ENCODE results near the gene ACTR5.
A peak's percentile ranks its signal among the peaks of the same experiment; 100 is the strongest.

The ACTR5 gene

GRCh38 chr20:38728911-38729642, 19.2 kb upstream of the ACTR5 start:
- Histone ChIP-seq H3K4me3 (ENCODE audit: insufficient read depth, low read depth, low read length) (no peak overlapping the region), H3K27ac (ENCODE audit: insufficient read depth, low read depth, low read length, poor library complexity, severe bottlenecking) (no peak overlapping the region), H3K36me3 (ENCODE audit: control insufficient read depth, insufficient read depth, low read length) (no peaks in the 10 kb centered on the region), H3K9me3 (ENCODE audit: control insufficient read depth, low read length) (no peaks in the 10 kb centered on the region), H3K4me1 (ENCODE audit: control insufficient read depth, insufficient read depth, low read length) (peaks cover 13% of the 10 kb centered on the region), H3K27me3 (ENCODE audit: control insufficient read depth, insufficient read depth, low read length, poor library complexity, severe bottlenecking) (peaks cover 98% of the 10 kb centered on the region)
- 2% methylated on average over 38 to 41 of the region's 41 CpGs for WGBS, 2 experiments

DNA sequence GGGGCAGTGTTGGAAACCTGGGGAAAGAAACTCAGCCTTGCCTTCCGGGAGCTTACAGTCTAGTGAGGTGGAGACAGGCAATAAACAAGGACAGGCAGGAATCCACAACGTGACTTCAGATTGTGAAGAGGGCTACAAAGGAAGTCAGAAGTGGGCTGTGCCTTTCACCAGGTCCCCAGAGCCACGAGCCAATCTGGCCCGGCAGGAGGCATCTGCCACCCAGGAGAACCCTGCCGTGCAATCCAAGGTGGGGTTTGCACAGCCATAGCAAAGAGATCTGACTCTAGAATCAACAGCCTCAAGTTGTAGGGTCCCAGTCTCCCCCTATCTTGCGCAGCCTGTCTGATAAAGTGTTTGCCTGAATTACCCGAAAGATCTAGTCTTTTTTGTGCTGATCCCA, 18.5 kb upstream of the ACTR5 start:
- Histone ChIP-seq H3K4me1 (ENCODE audit: control insufficient read depth, insufficient read depth, low read length) (peaks cover 13% of the 10 kb centered on the region), H3K9me3 (ENCODE audit: control insufficient read depth, low read length) (no peaks in the 10 kb centered on the region), H3K27me3 (ENCODE audit: control insufficient read depth, insufficient read depth, low read length, poor library complexity, severe bottlenecking) (peaks cover 93% of the 10 kb centered on the region), H3K27ac (ENCODE audit: insufficient read depth, low read depth, low read length, poor library complexity, severe bottlenecking) (no peak overlapping the region), H3K4me3 (ENCODE audit: insufficient read depth, low read depth, low read length) (no peak overlapping the region), H3K36me3 (ENCODE audit: control insufficient read depth, insufficient read depth, low read length) (no peaks in the 10 kb centered on the region)
- 11 to 12% methylated on average over 7 of the region's 7 CpGs for WGBS, 2 experiments

- Histone ChIP-seq H3K9me3 (ENCODE audit: control insufficient read depth, low read length) (no peaks in the 10 kb centered on the region), H3K27me3 (ENCODE audit: control insufficient read depth, insufficient read depth, low read length, poor library complexity, severe bottlenecking) (peaks cover 87% of the 10 kb centered on the region), H3K27ac (ENCODE audit: insufficient read depth, low read depth, low read length, poor library complexity, severe bottlenecking) (no peak overlapping the region), H3K4me3 (ENCODE audit: insufficient read depth, low read depth, low read length) (no peak overlapping the region), H3K36me3 (ENCODE audit: control insufficient read depth, insufficient read depth, low read length) (no peaks in the 10 kb centered on the region), H3K4me1 (ENCODE audit: control insufficient read depth, insufficient read depth, low read length) (peaks cover 13% of the 10 kb centered on the region)
- 5% methylated on average over 41 of the region's 41 CpGs for WGBS, 2 experiments
Observed at GRCh38 chr20:38730167-38730988, 17.9 kb upstream of the ACTR5 start.

- 0% methylated on average over 39 to 40 of the region's 40 CpGs for whole genome bisulfite sequencing, 2 experiments
- Histone ChIP-seq H3K27ac (ENCODE audit: insufficient read depth, low read depth, low read length, poor library complexity, severe bottlenecking) (no peak overlapping the region), H3K27me3 (ENCODE audit: control insufficient read depth, insufficient read depth, low read length, poor library complexity, severe bottlenecking) (peaks cover 79% of the 10 kb centered on the region), H3K4me1 (ENCODE audit: control insufficient read depth, insufficient read depth, low read length) (peaks cover 9% of the 10 kb centered on the region), H3K4me3 (ENCODE audit: insufficient read depth, low read depth, low read length) (peak overlapping the region; percentile 29), H3K9me3 (ENCODE audit: control insufficient read depth, low read length) (no peaks in the 10 kb centered on the region), H3K36me3 (ENCODE audit: control insufficient read depth, insufficient read depth, low read length) (no peaks in the 10 kb centered on the region)
Observed at GRCh38 chr20:38730989-38731737, 17.1 kb upstream of the ACTR5 start.

DNA sequence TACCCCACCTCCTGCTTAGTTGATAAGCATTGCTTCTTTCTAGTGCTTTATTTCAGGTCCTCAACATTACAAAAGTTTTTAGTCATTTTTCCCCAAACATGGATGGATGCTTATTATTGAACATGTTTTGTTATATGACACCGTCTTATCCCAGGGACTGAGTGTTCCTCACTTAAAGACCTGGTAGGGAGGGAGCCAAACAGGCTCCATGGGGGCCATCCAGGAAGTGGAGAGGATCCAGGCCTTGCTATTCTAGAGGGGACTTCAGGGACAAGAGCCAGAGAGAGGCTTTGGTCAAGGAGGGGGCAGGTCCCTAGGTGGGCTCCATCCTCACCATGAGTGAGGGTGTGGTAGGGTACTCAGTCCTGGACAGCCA, 16.5 kb upstream of the ACTR5 start:
- Histone ChIP-seq H3K4me3 (ENCODE audit: insufficient read depth, low read depth, low read length) (no peak overlapping the region), H3K9me3 (ENCODE audit: control insufficient read depth, low read length) (no peaks in the 10 kb centered on the region), H3K27ac (ENCODE audit: insufficient read depth, low read depth, low read length, poor library complexity, severe bottlenecking) (no peak overlapping the region), H3K4me1 (ENCODE audit: control insufficient read depth, insufficient read depth, low read length) (peaks cover 9% of the 10 kb centered on the region), H3K36me3 (ENCODE audit: control insufficient read depth, insufficient read depth, low read length) (no peaks in the 10 kb centered on the region), H3K27me3 (ENCODE audit: control insufficient read depth, insufficient read depth, low read length, poor library complexity, severe bottlenecking) (peaks cover 73% of the 10 kb centered on the region)
- WGBS, 2 experiments = 61 to 67% methylated on average over 1 of the region's 1 CpG

DNA sequence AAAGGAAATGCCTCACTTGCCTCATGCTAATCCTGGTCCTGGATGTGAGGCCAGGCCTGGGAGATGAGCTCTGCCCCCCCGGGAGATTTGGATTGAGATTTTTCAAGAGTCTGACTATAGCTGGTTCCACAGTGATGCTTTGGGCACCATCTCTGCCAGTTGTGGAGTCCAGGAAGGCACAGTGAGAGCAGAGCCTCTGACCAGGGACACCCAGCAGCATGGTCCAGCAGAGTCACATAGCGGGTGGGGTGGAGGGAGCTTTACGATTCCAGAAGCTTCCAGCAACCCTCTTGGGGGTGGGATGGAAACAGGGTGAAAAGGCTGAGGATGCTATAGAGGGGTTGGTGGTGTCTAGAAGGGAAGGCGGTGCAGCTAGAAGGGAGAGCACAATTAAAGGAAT, 15.3 kb upstream of the ACTR5 start:
- Histone ChIP-seq H3K27ac (ENCODE audit: insufficient read depth, low read depth, low read length, poor library complexity, severe bottlenecking) (no peak overlapping the region), H3K4me3 (ENCODE audit: insufficient read depth, low read depth, low read length) (no peak overlapping the region), H3K36me3 (ENCODE audit: control insufficient read depth, insufficient read depth, low read length) (no peaks in the 10 kb centered on the region), H3K27me3 (ENCODE audit: control insufficient read depth, insufficient read depth, low read length, poor library complexity, severe bottlenecking) (peaks cover 61% of the 10 kb centered on the region), H3K9me3 (ENCODE audit: control insufficient read depth, low read length) (no peaks in the 10 kb centered on the region), H3K4me1 (ENCODE audit: control insufficient read depth, insufficient read depth, low read length) (peaks cover 9% of the 10 kb centered on the region)
- WGBS, 2 experiments = 86 to 91% methylated on average over 4 of the region's 4 CpGs

- no peak overlapping the region for H3K4me3 ChIP-seq (ENCODE audit: insufficient read depth, low read depth, low read length)
- H3K9me3 ChIP-seq (ENCODE audit: control insufficient read depth, low read length) = no peaks in the 10 kb centered on the region
- H3K27me3 ChIP-seq (ENCODE audit: control insufficient read depth, insufficient read depth, low read length, poor library complexity, severe bottlenecking) = peaks cover 40% of the 10 kb centered on the region
- H3K4me1 ChIP-seq (ENCODE audit: control insufficient read depth, insufficient read depth, low read length) = no peaks in the 10 kb centered on the region
- no peak overlapping the region for H3K27ac ChIP-seq (ENCODE audit: insufficient read depth, low read depth, low read length, poor library complexity, severe bottlenecking)
- WGBS, 2 experiments = 72% methylated on average over 6 of the region's 6 CpGs
- no peaks in the 10 kb centered on the region for H3K36me3 ChIP-seq (ENCODE audit: control insufficient read depth, insufficient read depth, low read length)
Observed at GRCh38 chr20:38735172-38735571, 13.1 kb upstream of the ACTR5 start.

DNA sequence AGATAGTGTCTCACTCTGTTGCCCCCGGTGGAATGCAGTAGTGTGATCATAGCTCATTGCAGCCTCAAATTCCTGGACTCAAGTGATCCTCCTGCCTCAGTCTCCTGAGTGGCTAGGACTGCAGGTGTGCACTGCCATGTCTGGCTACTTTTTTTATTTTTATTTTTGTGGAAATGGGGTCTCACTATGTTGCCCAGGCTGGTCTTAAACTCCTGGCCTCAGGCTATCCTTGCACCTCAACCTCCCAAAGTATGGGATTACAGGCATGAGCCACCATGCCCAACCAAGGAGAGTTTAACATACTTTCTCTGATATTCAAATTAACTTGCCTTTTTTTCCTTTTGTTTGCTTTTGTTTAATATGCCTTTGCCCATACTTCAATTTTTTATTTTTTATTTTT, 10.4 kb upstream of the ACTR5 start:
- H3K4me3 ChIP-seq (ENCODE audit: insufficient read depth, low read depth, low read length) = no peak overlapping the region
- H3K4me1 ChIP-seq (ENCODE audit: control insufficient read depth, insufficient read depth, low read length) = no peaks in the 10 kb centered on the region
- H3K9me3 ChIP-seq (ENCODE audit: control insufficient read depth, low read length) = no peaks in the 10 kb centered on the region
- H3K36me3 ChIP-seq (ENCODE audit: control insufficient read depth, insufficient read depth, low read length) = no peaks in the 10 kb centered on the region
- H3K27ac ChIP-seq (ENCODE audit: insufficient read depth, low read depth, low read length, poor library complexity, severe bottlenecking) = no peak overlapping the region
- 94 to 98% methylated on average over 1 of the region's 1 CpG for WGBS, 2 experiments
- peaks cover 32% of the 10 kb centered on the region for H3K27me3 ChIP-seq (ENCODE audit: control insufficient read depth, insufficient read depth, low read length, poor library complexity, severe bottlenecking)

- Histone ChIP-seq H3K4me3 (ENCODE audit: insufficient read depth, low read depth, low read length) (no peak overlapping the region), H3K27me3 (ENCODE audit: control insufficient read depth, insufficient read depth, low read length, poor library complexity, severe bottlenecking) (peaks cover 25% of the 10 kb centered on the region), H3K9me3 (ENCODE audit: control insufficient read depth, low read length) (no peaks in the 10 kb centered on the region), H3K4me1 (ENCODE audit: control insufficient read depth, insufficient read depth, low read length) (peaks cover 5% of the 10 kb centered on the region), H3K27ac (ENCODE audit: insufficient read depth, low read depth, low read length, poor library complexity, severe bottlenecking) (no peak overlapping the region), H3K36me3 (ENCODE audit: control insufficient read depth, insufficient read depth, low read length) (no peaks in the 10 kb centered on the region)
- 95 to 99% methylated on average over 2 of the region's 2 CpGs for WGBS, 2 experiments
Observed at GRCh38 chr20:38745757-38746156, 2.5 kb upstream of the ACTR5 start.
